GM12865 (cell line): ENCODE data around the gene MB.
"Not testable (repeated sequence)": the region's sequence is repeated elsewhere in the genome, so short reads cannot be mapped to it uniquely, and the experiment has no call there.

ENCODE experiments used
- DNase-seq: peaks from one replicate; pipeline ENCODE4 v3.0.0; 2010; ENCODE audit warnings: low read depth
- H3K4me3 ChIP-seq: 2 replicates; pipeline ENCODE4 v1.5.1; 2011; ENCODE audit warnings: mild to moderate bottlenecking, low read depth, low read length, control low read depth
- TF ChIP-seq, protein P1 (sequence below): IDR thresholded peaks from 2 replicates; pipeline ENCODE4 v1.5.1; 2011; ENCODE audit warnings: low read length, control low read depth, low read depth, inconsistent platforms; ENCODE audit not compliant: insufficient read depth; ENCODE audit errors: missing control alignments

MB gene

DNA sequence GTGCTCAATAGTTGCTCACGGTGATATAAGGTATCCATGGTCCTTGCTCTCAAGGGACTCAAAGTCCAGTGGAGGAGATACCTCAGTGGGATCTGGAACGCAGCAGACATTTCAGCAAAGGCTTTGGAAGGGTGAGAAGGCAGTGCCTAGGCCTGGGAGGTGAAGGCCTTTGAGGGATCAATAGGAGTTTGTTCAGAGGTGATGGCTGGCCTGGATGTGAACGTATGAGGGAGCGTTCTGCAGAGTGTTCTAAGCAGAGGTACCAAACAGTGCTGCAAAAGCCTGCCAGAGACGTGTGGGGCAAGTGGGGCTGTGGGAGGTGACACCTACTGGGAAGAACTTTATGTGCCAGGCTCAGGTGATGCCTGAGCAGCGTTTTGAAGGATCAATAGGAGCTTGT is 7.4 kb upstream of the MB start:
- DNase-seq: no peak
- H3K4me3 ChIP-seq: no peak overlapping the region
- TF ChIP-seq, protein P1, sequence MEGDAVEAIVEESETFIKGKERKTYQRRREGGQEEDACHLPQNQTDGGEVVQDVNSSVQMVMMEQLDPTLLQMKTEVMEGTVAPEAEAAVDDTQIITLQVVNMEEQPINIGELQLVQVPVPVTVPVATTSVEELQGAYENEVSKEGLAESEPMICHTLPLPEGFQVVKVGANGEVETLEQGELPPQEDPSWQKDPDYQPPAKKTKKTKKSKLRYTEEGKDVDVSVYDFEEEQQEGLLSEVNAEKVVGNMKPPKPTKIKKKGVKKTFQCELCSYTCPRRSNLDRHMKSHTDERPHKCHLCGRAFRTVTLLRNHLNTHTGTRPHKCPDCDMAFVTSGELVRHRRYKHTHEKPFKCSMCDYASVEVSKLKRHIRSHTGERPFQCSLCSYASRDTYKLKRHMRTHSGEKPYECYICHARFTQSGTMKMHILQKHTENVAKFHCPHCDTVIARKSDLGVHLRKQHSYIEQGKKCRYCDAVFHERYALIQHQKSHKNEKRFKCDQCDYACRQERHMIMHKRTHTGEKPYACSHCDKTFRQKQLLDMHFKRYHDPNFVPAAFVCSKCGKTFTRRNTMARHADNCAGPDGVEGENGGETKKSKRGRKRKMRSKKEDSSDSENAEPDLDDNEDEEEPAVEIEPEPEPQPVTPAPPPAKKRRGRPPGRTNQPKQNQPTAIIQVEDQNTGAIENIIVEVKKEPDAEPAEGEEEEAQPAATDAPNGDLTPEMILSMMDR: no peak

DNA sequence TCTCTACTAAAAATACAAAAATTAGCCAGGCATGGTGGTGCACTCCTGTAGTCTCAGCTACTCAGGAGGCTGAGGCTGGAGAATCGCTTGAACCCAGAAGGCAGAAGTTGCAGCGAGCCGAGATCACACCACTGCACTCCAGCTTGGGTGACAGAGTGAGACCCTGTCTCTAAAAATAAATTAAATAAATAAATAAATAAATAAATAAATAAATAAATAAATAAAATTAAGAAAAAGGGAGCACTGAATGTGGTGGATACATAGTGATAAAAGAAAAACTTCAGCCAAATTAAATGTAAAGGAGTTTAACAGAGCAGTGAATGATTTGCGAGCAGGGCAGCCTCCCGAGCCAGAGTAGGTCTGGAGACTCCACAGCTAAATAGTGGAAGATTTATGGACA is 6.8 kb upstream of the MB start:
- DNase-seq, H3K4me3 ChIP-seq: not testable (repeated sequence)

DNA sequence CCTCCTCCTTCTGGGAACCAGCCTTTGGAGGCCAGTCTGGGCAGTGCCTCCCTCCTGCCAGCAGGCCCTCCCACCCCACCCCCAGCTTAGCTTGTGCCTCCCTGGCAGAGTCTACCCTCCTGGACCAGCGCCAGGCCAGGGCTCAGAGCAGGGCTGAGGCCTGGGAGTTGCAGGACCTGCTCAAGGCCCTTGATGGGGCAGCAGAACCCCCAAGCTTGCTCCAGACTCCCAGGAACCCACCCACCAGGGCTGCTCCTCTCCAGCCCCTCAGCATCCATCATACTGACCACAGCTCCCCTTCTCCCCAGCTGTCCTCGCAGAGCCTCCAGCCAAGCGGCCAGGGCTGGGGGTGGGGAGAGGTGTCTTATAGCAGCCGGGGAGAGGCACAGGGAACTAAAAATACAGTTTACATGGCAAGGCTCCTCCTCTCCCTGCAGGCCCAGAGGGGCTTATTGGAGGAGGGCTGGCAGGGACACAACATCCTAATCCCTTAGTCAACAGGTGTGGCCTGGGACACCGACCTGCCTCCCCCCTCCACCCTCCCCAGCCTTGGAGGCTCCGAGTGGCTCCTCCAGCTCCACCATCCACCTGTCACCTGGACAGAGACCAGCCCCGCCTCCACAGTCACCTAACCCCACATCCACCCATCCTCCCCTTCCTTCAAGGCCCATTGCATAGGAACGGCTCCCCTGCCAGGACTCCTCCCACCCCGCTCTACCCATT is 5.2 kb upstream of the MB start:
- TF ChIP-seq, protein P1: no peak
- H3K4me3 ChIP-seq: no peak overlapping the region
- DNase-seq: no peak

DNA sequence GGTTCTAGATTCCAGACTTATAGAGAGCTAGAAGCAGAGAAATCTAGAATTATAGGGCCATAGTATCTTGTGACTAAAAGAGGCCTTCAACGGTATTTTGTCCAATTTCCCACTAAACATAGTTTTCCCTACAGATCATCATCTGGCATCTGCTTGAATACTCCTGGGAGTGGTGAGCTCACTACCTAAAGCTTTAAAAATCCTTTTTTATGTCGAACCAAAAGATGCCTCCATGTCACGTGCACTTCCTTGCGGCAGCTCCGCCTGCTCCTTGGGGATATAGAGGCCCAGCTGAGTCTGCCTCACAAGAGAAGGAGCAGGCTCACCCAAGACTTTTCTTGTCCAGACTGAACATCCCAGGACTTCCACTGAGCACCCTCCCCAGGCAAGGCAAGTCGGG is 4.3 kb upstream of the MB start:
- TF ChIP-seq, protein P1: no peak

DNA sequence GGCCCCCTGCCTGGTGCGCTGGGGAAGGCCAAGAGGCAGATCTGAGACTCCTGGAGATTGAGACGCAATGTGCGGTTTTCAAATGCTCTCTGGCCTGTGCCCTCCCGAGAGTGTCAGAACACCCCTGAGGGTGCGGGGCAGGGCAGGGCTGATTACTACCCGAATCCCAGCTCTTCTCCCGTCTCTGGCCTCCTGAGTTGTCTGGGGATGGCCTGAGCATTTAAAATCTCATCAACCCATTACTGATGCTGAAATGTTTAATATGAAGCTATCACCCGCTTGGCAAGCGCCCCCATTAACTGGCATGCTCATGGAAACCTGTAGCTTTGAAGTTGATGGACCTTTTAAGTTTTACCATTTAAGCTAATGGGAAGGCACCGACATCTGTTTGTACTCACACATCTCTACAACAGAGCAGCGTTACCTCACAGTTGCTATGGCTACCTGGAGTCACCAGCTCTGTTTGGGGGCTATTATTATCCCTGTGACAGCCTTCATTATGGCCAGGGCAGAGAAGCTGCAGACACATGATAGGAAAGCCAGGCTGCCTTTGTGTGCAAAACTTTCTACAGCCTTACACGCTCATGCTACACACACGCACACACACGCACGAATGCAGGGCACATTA is 3.6 kb upstream of the MB start:
- no peak overlapping the region for H3K4me3 ChIP-seq
- DNase-seq: no peak
- TF ChIP-seq, protein P1: no peak

More for the DNA sequence above, 4.3 kb upstream of the MB start:
- no peak for DNase-seq
- H3K4me3 ChIP-seq: no peak overlapping the region

DNA sequence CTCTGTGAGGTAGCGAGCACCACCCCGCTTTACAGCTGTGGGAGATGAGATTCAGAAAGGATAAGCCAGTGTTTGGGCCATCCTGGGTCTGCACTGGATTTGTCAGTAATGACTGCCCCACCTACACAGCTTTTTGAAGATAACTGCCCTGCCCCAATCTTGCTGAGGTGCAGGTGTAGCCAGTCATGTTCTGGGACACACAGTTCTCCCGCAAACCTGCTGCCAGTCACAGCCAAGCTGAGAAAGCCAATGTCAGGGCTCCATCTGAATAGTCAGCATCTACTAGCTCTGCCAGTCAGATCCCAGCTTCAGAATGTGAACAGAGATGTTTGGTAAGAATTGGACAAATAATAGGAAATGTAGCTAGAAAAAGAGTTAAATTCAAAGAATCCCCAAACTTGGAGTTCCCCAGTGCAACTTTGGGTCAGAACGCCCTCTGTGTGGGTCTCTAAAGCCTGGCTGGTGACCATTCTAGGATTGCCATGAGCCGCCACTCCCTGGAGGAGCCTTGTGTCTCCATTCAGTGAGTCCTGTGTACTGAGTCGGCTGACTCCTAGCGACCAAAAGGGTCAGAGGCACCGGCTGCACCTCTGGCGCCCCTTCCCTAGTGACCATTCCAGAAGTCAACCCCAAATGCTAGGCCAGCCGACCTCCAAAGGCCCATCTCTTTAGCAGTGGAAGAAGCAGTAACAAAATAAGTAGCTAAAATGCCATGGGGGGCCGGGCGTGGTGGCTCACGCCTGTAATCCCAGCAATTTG is 2.4 kb upstream of the MB start:
- no peak for DNase-seq
- no peak overlapping the region for H3K4me3 ChIP-seq
- TF ChIP-seq, protein P1: no peak

DNA sequence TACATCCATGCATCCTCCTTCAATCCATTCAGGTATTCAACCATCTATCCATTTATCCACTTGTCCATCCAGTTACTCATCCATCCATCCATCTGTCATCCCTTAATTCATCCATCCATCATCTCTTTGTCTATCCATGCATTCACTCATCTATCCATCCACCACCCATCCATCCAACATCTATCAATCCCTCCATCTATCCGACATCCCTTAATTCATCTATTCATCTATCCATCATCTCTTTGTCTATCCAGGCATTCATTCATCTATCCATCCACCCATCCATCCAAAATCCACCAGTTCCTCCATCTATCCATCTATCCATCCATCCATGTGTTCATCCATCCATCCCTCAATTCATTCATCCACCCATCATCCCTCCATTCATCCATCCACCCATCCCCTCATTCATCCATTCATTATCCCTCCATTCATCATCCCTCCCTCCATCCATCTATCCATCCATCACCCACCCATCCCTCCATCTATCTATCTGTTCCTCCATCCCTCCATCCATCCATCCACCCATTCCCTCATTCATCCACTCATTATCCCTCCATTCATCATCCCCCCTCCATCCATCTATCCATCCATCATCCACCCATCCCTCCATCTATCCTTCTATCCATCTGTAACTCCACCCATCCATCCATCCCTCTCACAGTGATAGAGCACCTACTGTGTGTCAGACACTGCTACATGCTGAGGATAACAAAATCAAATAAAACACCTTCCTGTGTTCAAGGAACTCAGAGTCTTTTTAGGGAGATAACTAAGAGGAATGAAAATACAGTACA is 1.5 kb upstream of the MB start:
- TF ChIP-seq, protein P1: no peak
- H3K4me3 ChIP-seq: no peak overlapping the region
- DNase-seq: no peak
